ENCODE results near the gene ATP9B. TPM values are rescaled to one million over a fixed set of nuclear protein-coding genes. Genes with fewer than 3 reads are reported as not detected.

ATP9B gene
- total RNA-seq, 1 experiment from 2014 or later, result 20.9 TPM

GRCh38 chr18:79395308-79395640 is 326.1 kb downstream of the ATP9B start:
- Histone ChIP-seq H3K79me1 (ENCODE audit: insufficient read depth, low read depth, low read length, poor library complexity, severe bottlenecking) (no peaks in the 10 kb centered on the region), H3K18ac (ENCODE audit: insufficient read length, low read depth, low read length) (no peak overlapping the region), H3K9me3 (ENCODE audit: control insufficient read depth, low read depth, low read length) (no peaks in the 10 kb centered on the region), H3K4ac (ENCODE audit: low read depth, low read length) (no peak overlapping the region), H3K27me3 (ENCODE audit: insufficient read depth, low read length) (peaks cover 54% of the 10 kb centered on the region), H3K9ac (ENCODE audit: extremely low read depth, insufficient read length, low read length) (no peak overlapping the region), H3T11ph (ENCODE audit: low read length) (no peak overlapping the region), H3K23me2 (ENCODE audit: insufficient read length, low read depth, low read length, poor library complexity, severe bottlenecking) (peaks cover 13% of the 10 kb centered on the region), H4K91ac (ENCODE audit: insufficient read length, low read depth, low read length) (no peak overlapping the region), H2BK15ac (ENCODE audit: low read depth, low read length) (no peak overlapping the region), H3K79me2 (ENCODE audit: insufficient read depth, low read length) (no peaks in the 10 kb centered on the region), H2BK5ac (ENCODE audit: insufficient read length, low read length) (no peak overlapping the region), H3K14ac (ENCODE audit: insufficient read depth, low read length) (no peak overlapping the region), H2BK120ac (ENCODE audit: low read depth, low read length, poor library complexity, severe bottlenecking) (no peak overlapping the region), H2AK5ac (ENCODE audit: insufficient read length, low read length) (no peak overlapping the region), H3K27ac (ENCODE audit: insufficient read length, low read depth, low read length) (no peak overlapping the region), H4K5ac (ENCODE audit: insufficient read length, low read depth, low read length) (no peak overlapping the region), H4K8ac (replicated peaks; ENCODE audit: insufficient read length, low read depth, low read length) (no peak overlapping the region), H2AFZ (ENCODE audit: low read length) (no peak overlapping the region), H3K4me2 (ENCODE audit: insufficient read depth, insufficient read length, low read length) (peak overlapping the region; percentile 28), H2BK12ac (ENCODE audit: insufficient read length, low read depth, low read length) (no peak overlapping the region), H3K4me1 (ENCODE audit: insufficient read depth, low read length) (no peaks in the 10 kb centered on the region), H4K20me1 (ENCODE audit: control insufficient read depth, insufficient read depth, insufficient read length) (no peaks in the 10 kb centered on the region), H3K56ac (ENCODE audit: insufficient read length, low read depth, low read length) (no peak overlapping the region), H3K23ac (ENCODE audit: insufficient read length, low read depth, low read length) (no peak overlapping the region), H2BK20ac (ENCODE audit: low read depth, low read length, poor library complexity, severe bottlenecking) (no peak overlapping the region)
- no peak overlapping the region for H3K27ac Mint-ChIP-seq
- no peaks in the 10 kb centered on the region for H3K36me3 Mint-ChIP-seq (ENCODE audit: insufficient read depth in 1 of 3, low read depth in 3 of 3)
- no peak for TF ChIP-seq CTCF (conservative IDR thresholded peaks at IDR 0.05)
- H3K4me3 Mint-ChIP-seq, result peak overlapping the region; percentile 36 to 79; a peak in 3 of 5 replicates
- WGBS (ENCODE audit: extremely low coverage, insufficient read length, low lambda C conversion rate), result no CpG with 5 or more reads among the region's 34 CpGs
- peaks cover 3 to 12% of the 10 kb centered on the region in 2 experiments for H3K4me1 Mint-ChIP-seq
- H3K9me3 Mint-ChIP-seq, result no peaks in the 10 kb centered on the region; a peak in 1 of 5 replicates
- no peak for DNase-seq
- peaks cover 83% of the 10 kb centered on the region for H3K27me3 Mint-ChIP-seq (ENCODE audit: low read depth)
